BLaER1 (cell line): Measurements from ENCODE around the gene MAGIX.

Source experiments
- H3K27ac ChIP-seq: shearing (Covaris generic); formaldehyde crosslinking; 2 replicates; pipeline ENCODE4 v1.8.1; 2022
- H3K27me3 ChIP-seq: shearing (Covaris generic); formaldehyde crosslinking; 2 replicates; pipeline ENCODE4 v1.8.1; 2022
- H3K36me3 ChIP-seq: shearing (Covaris generic); formaldehyde crosslinking; 2 replicates; pipeline ENCODE4 v1.8.1; 2022
- H3K4me1 ChIP-seq: shearing (Covaris generic); formaldehyde crosslinking; 2 replicates; pipeline ENCODE4 v1.8.1; 2022
- H3K4me2 ChIP-seq: shearing (Covaris generic); formaldehyde crosslinking; 2 replicates; pipeline ENCODE4 v1.8.1; 2022
- H3K4me3 ChIP-seq: shearing (Covaris generic); formaldehyde crosslinking; 2 replicates; pipeline ENCODE4 v1.8.1; 2022
- H3K9ac ChIP-seq: shearing (Covaris generic); formaldehyde crosslinking; 2 replicates; pipeline ENCODE4 v1.8.1; 2022
- H3K9me3 ChIP-seq: shearing (Covaris generic); formaldehyde crosslinking; 2 replicates; pipeline ENCODE4 v1.8.1; 2022
- H4K20me1 ChIP-seq: shearing (Covaris generic); formaldehyde crosslinking; 2 replicates; pipeline ENCODE4 v1.8.1; 2022
- Cebpa-rat ChIP-seq: shearing (Covaris generic); IDR thresholded peaks from 2 replicates; pipeline ENCODE4 v1.8.1; 2022

MAGIX gene

DNA sequence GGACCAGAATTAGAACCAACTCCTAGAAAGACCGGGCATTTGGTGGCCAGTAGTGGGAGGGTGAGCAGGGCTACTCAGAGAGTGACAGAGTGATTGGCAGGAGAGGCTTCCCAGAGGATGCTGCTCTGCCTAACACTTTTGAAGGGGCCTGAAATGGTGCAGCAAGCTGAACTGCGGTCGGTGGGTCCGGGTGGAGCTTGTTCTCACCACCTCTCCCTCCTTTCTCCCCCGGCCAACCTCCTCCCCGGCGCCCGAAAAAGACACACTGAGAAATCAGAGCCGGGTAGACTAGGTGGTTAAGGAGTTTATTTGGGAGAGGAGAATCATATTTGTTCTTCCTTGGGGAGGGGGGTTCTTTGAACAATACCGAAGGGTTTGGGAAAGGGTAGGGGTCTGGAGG lies 25.0 kb downstream of the MAGIX start:
- Histone ChIP-seq H3K36me3 (peaks cover 12% of the 10 kb centered on the region), H4K20me1 (peaks cover 15% of the 10 kb centered on the region; the same call in 1 of the 2 replicates), H3K27ac (no peak overlapping the region), H3K4me3 (no peak overlapping the region), H3K4me1 (peaks cover 35% of the 10 kb centered on the region), H3K9me3 (peaks cover 7% of the 10 kb centered on the region), H3K9ac (no peak overlapping the region), H3K27me3 (no peaks in the 10 kb centered on the region), H3K4me2 (no peak overlapping the region)
- TF ChIP-seq Cebpa-rat = no peak

- peaks cover 7% of the 10 kb centered on the region for H3K9me3 ChIP-seq
- peaks cover 39% of the 10 kb centered on the region for H3K4me1 ChIP-seq
- TF ChIP-seq Cebpa-rat = no peak
- H3K27me3 ChIP-seq = no peaks in the 10 kb centered on the region
- no peak overlapping the region for H3K4me2 ChIP-seq
- no peak overlapping the region for H3K4me3 ChIP-seq
- peaks cover 2% of the 10 kb centered on the region; the same call in 1 of the 2 replicates for H3K36me3 ChIP-seq
- H3K9ac ChIP-seq = no peak overlapping the region
- H3K27ac ChIP-seq = no peak overlapping the region
- H4K20me1 ChIP-seq = peaks cover 10% of the 10 kb centered on the region; the same call in 1 of the 2 replicates
These were observed 26.0 kb downstream of the MAGIX start for GRCh38 chrX:49188468-49189076.

DNA sequence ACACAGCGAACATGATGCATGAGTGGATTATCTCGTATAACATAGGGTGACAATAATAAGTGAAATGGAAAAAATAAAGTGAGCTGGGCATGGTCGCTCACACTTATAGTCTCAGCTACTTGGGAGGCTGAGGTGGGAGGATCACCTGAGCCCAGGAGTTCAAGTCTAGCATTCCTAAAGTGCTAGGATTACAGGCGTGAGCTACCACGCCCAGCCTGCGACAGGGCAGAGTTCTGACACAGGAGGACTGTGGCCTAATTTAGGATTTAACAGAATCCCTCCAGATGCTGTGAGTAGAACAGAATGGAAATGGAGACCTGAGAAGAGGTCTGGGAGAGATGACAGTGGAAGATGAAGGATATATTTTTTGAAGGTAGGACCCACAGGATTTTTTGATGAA lies 27.0 kb downstream of the MAGIX start:
- Histone ChIP-seq H3K36me3 (no peaks in the 10 kb centered on the region), H3K4me2 (peak overlapping the region; percentile 61), H3K9ac (no peak overlapping the region), H4K20me1 (0 out of 2 replicates have a peak, but pooled peaks cover under 1% of the 10 kb centered on the region), H3K4me3 (no peak overlapping the region), H3K4me1 (peaks cover 39% of the 10 kb centered on the region), H3K27ac (no peak overlapping the region), H3K27me3 (no peaks in the 10 kb centered on the region), H3K9me3 (peaks cover 2% of the 10 kb centered on the region)
- no peak for TF ChIP-seq Cebpa-rat

DNA sequence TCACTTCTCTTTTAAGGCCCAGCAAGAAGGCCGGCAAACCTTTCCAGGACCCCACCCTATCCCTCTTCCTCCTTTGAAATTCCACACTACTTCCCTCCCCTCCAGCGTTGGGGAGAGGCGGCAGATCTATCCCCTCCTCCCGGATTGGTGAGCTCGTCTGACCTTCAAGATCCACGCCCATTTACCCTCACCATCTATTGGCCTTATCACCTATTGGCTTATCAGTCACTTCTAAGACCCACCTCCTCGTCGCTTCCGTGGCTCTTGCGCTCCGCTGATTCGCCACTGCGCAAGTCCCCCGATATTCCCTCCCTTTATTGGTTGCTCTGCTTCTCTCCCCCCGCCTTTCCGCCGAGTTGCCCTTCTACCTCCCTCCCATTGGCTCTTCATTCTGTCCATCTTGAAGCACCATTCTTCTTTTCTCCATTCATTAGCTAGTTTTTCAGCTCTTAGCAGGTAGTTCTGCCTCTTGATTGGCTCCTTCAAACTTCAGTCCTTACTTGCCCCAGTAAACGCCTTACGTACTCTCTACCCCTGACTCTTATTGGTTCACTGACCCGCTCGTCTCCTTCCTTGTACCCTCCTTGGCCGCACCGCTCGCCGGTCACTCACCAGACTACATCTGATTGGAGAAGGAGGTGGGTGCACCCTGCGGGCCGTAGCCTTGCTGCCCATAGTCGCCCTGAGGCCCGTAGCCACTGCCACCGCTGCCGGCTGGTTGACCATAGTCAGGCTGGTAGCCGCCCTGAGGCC lies 28.4 kb downstream of the MAGIX start:
- peak overlapping the region; percentile 80 for H3K9ac ChIP-seq
- H3K27me3 ChIP-seq = peaks cover 9% of the 10 kb centered on the region
- peak overlapping the region; percentile 73 for H3K27ac ChIP-seq
- H3K4me2 ChIP-seq = peak overlapping the region; percentile 70
- H3K36me3 ChIP-seq = no peaks in the 10 kb centered on the region
- H3K4me3 ChIP-seq = peak overlapping the region; percentile 78
- H3K9me3 ChIP-seq = no peaks in the 10 kb centered on the region
- no peaks in the 10 kb centered on the region; the same call in 1 of the 2 replicates for H4K20me1 ChIP-seq
- no peak for TF ChIP-seq Cebpa-rat
- peaks cover 39% of the 10 kb centered on the region for H3K4me1 ChIP-seq

DNA sequence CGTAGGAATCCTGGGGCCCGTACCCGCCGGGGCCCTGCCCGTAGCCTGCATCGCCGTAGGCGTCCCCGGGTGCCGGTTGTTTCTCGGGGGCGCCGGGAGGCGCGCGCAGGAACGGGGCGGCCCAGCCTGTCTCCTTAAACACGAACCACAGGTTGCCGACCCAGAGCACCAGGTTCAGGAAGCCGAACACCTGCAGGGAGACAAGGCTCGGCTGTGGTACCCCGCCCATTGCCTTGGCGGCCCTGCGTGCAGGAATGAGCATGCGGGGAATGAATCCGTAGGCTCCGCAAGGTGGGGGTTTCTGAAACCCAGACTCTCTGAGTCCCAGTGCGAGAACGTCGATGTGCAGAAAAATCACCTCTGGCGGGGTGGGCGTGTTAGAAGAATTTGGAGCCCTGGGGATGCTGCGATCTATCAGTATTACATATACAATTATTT lies 29.0 kb downstream of the MAGIX start:
- H3K27me3 ChIP-seq = peaks cover 15% of the 10 kb centered on the region
- H3K9ac ChIP-seq = peak overlapping the region; percentile 80
- no peak for TF ChIP-seq Cebpa-rat
- H4K20me1 ChIP-seq = no peaks in the 10 kb centered on the region; the same call in 1 of the 2 replicates
- no peaks in the 10 kb centered on the region for H3K9me3 ChIP-seq
- H3K4me1 ChIP-seq = peaks cover 37% of the 10 kb centered on the region
- H3K36me3 ChIP-seq = no peaks in the 10 kb centered on the region
- peak overlapping the region; percentile 78 for H3K4me3 ChIP-seq
- H3K27ac ChIP-seq = peak overlapping the region; percentile 73
- H3K4me2 ChIP-seq = peak overlapping the region; percentile 70

DNA sequence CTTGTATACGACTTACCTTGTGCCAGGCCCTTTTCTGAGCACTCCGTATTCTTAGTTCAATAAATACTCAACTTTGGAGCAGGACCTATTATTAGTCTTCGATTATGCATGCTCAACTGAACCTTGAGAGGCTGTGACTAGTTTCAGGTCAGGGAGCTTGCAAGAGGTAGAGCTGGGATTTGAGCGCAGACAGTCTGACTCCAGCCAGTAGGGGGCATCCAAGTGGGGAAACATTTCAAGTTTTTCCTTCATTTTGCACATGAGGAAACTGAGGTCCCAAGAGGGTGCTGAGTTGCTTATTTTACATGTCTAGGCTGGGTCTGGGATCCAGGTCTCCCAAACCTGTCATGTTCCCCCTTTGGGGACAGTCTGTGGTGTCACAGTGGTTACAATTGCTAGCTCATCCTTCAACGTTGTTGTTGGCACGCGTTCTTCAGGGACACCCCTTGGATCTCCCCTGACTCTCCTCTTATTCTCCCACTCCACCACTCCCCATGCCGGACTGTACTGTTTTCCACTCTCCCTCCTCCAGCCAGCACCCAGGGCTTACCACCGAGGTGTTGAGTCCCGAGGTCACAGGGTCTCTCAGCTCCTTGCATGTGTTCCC lies 30.3 kb downstream of the MAGIX start:
- Histone ChIP-seq H3K27ac (no peak overlapping the region), H3K9ac (no peak overlapping the region), H3K4me2 (no peak overlapping the region)

DNA sequence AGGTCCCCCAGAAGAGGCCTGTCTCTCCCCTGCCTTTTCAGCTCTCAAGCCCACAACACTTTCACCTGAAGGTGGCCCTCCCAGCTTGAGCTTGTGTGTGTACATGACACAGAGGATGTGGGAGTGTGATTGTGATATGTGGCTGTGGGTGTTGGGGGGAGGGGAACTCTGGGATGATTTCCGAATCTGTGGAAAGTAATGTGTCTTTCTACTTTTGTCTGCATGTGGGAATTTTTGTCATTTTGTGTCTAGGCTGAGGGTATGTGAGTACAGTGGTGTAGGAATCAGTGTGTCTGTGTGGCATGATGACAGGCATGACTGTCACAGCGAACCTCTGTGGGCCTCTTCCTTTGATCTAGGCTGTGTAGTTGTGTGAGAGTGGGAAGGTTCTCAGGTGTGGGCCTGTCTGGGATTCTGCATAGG lies 31.0 kb downstream of the MAGIX start:
- Histone ChIP-seq H3K4me2 (no peak overlapping the region), H3K9me3 (no peaks in the 10 kb centered on the region), H3K27me3 (peaks cover 32% of the 10 kb centered on the region), H3K4me3 (no peak overlapping the region), H4K20me1 (peaks cover 8% of the 10 kb centered on the region; the same call in 1 of the 2 replicates), H3K4me1 (peaks cover 25% of the 10 kb centered on the region), H3K9ac (no peak overlapping the region), H3K27ac (no peak overlapping the region), H3K36me3 (no peaks in the 10 kb centered on the region)
- TF ChIP-seq Cebpa-rat = no peak

More for the DNA sequence above, 30.3 kb downstream of the MAGIX start:
- no peaks in the 10 kb centered on the region for H3K36me3 ChIP-seq
- peaks cover 25% of the 10 kb centered on the region for H3K27me3 ChIP-seq
- H3K9me3 ChIP-seq = no peaks in the 10 kb centered on the region
- H3K4me1 ChIP-seq = peaks cover 28% of the 10 kb centered on the region
- no peak overlapping the region for H3K4me3 ChIP-seq
- no peak for TF ChIP-seq Cebpa-rat
- H4K20me1 ChIP-seq = peaks cover 5% of the 10 kb centered on the region; the same call in 1 of the 2 replicates

GRCh38 chrX:49197543-49198087 lies 35.1 kb downstream of the MAGIX start:
- Histone ChIP-seq H3K36me3 (no peaks in the 10 kb centered on the region), H4K20me1 (peaks cover 8% of the 10 kb centered on the region; the same call in 1 of the 2 replicates), H3K4me3 (no peak overlapping the region), H3K4me2 (no peak overlapping the region), H3K27me3 (peaks cover 47% of the 10 kb centered on the region), H3K4me1 (peaks cover 4% of the 10 kb centered on the region), H3K27ac (no peak overlapping the region), H3K9me3 (no peaks in the 10 kb centered on the region), H3K9ac (no peak overlapping the region)
- TF ChIP-seq Cebpa-rat = no peak

DNA sequence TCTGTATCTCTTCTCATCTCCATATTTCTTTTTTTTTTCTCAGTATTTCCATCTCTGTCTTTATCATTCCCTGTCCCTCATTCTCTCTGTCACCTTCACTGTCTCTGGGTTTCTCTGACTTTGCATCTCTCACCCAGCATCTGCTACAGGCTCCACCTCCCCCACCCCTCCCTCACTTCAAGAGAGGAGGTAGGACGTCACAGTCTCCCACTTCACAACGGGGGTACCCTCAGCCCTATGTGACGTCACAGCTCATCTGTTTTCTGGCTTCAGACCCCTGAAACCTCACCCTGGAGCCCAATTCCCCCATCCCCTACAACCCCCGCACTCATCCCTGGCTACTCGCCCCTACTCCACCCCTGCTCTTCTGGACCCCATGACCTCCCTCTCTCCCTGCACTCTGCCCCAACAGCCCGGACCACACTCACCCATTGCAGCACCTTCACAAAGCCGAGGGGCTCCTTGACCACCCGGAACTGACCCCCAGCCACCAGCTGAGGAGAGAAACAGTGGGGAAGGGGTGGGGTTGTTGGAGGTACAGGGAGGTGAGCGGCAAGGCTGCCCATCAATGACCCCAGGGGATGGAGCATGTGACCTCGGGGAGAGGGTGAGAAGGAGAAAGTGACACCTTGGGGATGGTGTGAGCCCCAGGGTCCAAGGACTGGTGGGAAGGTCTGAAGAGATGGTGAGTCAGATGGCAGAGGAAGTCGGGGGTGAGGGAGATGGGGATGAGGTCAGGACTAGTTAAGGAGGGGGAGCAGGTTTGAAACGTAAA lies 36.2 kb downstream of the MAGIX start:
- no peak for TF ChIP-seq Cebpa-rat
- H3K4me1 ChIP-seq = no peaks in the 10 kb centered on the region
- H3K27me3 ChIP-seq = peaks cover 56% of the 10 kb centered on the region
- no peak overlapping the region for H3K9ac ChIP-seq
- peaks cover 8% of the 10 kb centered on the region; the same call in 1 of the 2 replicates for H4K20me1 ChIP-seq
- H3K27ac ChIP-seq = no peak overlapping the region
- H3K4me3 ChIP-seq = no peak overlapping the region
- H3K9me3 ChIP-seq = no peaks in the 10 kb centered on the region
- no peaks in the 10 kb centered on the region for H3K36me3 ChIP-seq
- H3K4me2 ChIP-seq = no peak overlapping the region
